Measurements from ENCODE around the gene SREK1. TPM values are rescaled to one million over a fixed set of nuclear protein-coding genes. Genes with fewer than 3 reads are reported as not detected.

The SREK1 gene
- total and polyA plus RNA-seq, 9 of the 15 experiments (the other 6 are each of a cell fraction or from before 2014, with no cell fraction given): 40.8 to 128 (median 81.9) TPM

DNA sequence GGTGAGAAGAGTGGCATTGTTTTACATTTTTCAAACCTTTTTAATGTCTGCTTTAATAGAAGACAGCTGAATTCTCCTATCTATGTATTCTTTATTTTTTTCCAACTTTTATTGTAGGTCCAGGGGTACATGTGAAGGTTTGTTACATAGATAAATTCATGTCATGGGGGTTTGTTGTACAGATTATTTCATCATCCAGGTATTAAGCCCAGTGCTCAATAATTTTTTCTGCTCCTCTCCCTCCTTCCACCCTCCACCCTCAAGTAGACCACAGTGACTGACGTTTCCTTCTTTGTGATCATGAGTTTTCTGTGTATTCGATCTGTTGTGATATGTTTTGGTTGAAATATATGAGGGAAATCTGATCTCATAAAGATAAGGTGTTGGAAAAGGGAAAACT lies 1.7 kb upstream of the SREK1 start (continued):
- peak; percentile 37; the same call in 1 of the 2 replicates for TF ChIP-seq NFRKB (IDR thresholded peaks at IDR 0.05; ENCODE audit: low read depth)
- TF ChIP-seq PCBP1 (IDR thresholded peaks at IDR 0.05; ENCODE audit: low read depth, low read length, poor library complexity, severe bottlenecking): no peak
- TF ChIP-seq ZNF354B (CRISPR knock-in tag; IDR thresholded peaks at IDR 0.05): no peak
- TF ChIP-seq ZNF76 (CRISPR knock-in tag; IDR thresholded peaks at IDR 0.05; ENCODE audit: borderline replicate concordance): no peak
- TF ChIP-seq TRIM24 (IDR thresholded peaks at IDR 0.05): no peak
- TF ChIP-seq, protein P1, sequence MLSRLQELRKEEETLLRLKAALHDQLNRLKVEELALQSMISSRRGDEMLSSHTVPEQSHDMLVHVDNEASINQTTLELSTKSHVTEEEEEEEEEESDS (CRISPR knock-in tag; IDR thresholded peaks at IDR 0.05): no peak
- TF ChIP-seq CSDE1 (IDR thresholded peaks at IDR 0.05): no peak
- TF ChIP-seq, protein P2, sequence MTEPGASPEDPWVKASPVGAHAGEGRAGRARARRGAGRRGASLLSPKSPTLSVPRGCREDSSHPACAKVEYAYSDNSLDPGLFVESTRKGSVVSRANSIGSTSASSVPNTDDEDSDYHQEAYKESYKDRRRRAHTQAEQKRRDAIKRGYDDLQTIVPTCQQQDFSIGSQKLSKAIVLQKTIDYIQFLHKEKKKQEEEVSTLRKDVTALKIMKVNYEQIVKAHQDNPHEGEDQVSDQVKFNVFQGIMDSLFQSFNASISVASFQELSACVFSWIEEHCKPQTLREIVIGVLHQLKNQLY (CRISPR knock-in tag; conservative IDR thresholded peaks at IDR 0.05): no peak
- TF ChIP-seq, protein P3, sequence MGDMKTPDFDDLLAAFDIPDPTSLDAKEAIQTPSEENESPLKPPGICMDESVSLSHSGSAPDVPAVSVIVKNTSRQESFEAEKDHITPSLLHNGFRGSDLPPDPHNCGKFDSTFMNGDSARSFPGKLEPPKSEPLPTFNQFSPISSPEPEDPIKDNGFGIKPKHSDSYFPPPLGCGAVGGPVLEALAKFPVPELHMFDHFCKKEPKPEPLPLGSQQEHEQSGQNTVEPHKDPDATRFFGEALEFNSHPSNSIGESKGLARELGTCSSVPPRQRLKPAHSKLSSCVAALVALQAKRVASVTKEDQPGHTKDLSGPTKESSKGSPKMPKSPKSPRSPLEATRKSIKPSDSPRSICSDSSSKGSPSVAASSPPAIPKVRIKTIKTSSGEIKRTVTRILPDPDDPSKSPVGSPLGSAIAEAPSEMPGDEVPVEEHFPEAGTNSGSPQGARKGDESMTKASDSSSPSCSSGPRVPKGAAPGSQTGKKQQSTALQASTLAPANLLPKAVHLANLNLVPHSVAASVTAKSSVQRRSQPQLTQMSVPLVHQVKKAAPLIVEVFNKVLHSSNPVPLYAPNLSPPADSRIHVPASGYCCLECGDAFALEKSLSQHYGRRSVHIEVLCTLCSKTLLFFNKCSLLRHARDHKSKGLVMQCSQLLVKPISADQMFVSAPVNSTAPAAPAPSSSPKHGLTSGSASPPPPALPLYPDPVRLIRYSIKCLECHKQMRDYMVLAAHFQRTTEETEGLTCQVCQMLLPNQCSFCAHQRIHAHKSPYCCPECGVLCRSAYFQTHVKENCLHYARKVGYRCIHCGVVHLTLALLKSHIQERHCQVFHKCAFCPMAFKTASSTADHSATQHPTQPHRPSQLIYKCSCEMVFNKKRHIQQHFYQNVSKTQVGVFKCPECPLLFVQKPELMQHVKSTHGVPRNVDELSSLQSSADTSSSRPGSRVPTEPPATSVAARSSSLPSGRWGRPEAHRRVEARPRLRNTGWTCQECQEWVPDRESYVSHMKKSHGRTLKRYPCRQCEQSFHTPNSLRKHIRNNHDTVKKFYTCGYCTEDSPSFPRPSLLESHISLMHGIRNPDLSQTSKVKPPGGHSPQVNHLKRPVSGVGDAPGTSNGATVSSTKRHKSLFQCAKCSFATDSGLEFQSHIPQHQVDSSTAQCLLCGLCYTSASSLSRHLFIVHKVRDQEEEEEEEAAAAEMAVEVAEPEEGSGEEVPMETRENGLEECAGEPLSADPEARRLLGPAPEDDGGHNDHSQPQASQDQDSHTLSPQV (IDR thresholded peaks at IDR 0.05): peak; percentile 37; the same call in 1 of the 2 replicates
- no peak for TF ChIP-seq GTF2A2 (tag; IDR thresholded peaks at IDR 0.05)
- no peak for TF ChIP-seq ZNF445 (CRISPR knock-in tag; IDR thresholded peaks at IDR 0.05; ENCODE audit: low read depth)
- no peak for TF ChIP-seq SMARCE1 (IDR thresholded peaks at IDR 0.05)
- TF ChIP-seq CEBPG (CRISPR knock-in tag; IDR thresholded peaks at IDR 0.05): no peak
- TF ChIP-seq CEBPG (tag; conservative IDR thresholded peaks at IDR 0.05 in 1 of 2, IDR thresholded peaks at IDR 0.05 in 1 of 2): peak in 1 of 2 experiments; percentile 67; a peak in 2 of 4 replicates
- TF ChIP-seq ZNF146 (CRISPR knock-in tag; IDR thresholded peaks at IDR 0.05; ENCODE audit: unreplicated experiment): no peak
- TF ChIP-seq HDGF (IDR thresholded peaks at IDR 0.05): no peak
- TF ChIP-seq, protein P4, sequence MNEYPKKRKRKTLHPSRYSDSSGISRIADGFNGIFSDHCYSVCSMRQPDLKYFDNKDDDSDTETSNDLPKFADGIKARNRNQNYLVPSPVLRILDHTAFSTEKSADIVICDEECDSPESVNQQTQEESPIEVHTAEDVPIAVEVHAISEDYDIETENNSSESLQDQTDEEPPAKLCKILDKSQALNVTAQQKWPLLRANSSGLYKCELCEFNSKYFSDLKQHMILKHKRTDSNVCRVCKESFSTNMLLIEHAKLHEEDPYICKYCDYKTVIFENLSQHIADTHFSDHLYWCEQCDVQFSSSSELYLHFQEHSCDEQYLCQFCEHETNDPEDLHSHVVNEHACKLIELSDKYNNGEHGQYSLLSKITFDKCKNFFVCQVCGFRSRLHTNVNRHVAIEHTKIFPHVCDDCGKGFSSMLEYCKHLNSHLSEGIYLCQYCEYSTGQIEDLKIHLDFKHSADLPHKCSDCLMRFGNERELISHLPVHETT (CRISPR knock-in tag; conservative IDR thresholded peaks at IDR 0.05 in 1 of 2, IDR thresholded peaks at IDR 0.05 in 1 of 2): no peak
- no peak for TF ChIP-seq DIDO1 (tag; IDR thresholded peaks at IDR 0.05; ENCODE audit: low read depth)
- TF ChIP-seq CEBPB (tag; IDR thresholded peaks at IDR 0.05): no peak
- TF ChIP-seq NCOA1 (IDR thresholded peaks at IDR 0.05; ENCODE audit: low read depth): no peak
- TF ChIP-seq, protein P5, sequence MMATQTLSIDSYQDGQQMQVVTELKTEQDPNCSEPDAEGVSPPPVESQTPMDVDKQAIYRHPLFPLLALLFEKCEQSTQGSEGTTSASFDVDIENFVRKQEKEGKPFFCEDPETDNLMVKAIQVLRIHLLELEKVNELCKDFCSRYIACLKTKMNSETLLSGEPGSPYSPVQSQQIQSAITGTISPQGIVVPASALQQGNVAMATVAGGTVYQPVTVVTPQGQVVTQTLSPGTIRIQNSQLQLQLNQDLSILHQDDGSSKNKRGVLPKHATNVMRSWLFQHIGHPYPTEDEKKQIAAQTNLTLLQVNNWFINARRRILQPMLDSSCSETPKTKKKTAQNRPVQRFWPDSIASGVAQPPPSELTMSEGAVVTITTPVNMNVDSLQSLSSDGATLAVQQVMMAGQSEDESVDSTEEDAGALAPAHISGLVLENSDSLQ (IDR thresholded peaks at IDR 0.05): peak; percentile 34
- no peak for TF ChIP-seq NFATC3 (IDR thresholded peaks at IDR 0.05)
- no peak for TF ChIP-seq HOXB6 (CRISPR knock-in tag; IDR thresholded peaks at IDR 0.05; ENCODE audit: borderline replicate concordance)
- TF ChIP-seq BRF1 (IDR thresholded peaks at IDR 0.05; ENCODE audit: borderline replicate concordance, extremely low read depth, insufficient read length): no peak
